Testis (tissue), 2 donors: Measurements from ENCODE around the gene ZBTB5.

Experiments
- POLR2A ChIP-seq: fragments of 450-650 bp; IDR thresholded peaks from one replicate; pipeline ENCODE4 v1.6.1; 2017; ENCODE audit warnings: antibody characterized with exemption, mild to moderate bottlenecking, moderate library complexity
- TF ChIP-seq, protein P1 (sequence below), 3 experiments: fragments of 450-650 bp in 2 of 3; fragments of 200-600 bp in 1 of 3; sonication (generic) in 1 of 3; IDR thresholded peaks; one replicate each; pipeline ENCODE4 v1.5.1; 2016 to 2019; ENCODE audit warnings: antibody characterized with exemption in 3 of 3, mild to moderate bottlenecking in 2 of 3, moderate library complexity in 1 of 3

DNA sequence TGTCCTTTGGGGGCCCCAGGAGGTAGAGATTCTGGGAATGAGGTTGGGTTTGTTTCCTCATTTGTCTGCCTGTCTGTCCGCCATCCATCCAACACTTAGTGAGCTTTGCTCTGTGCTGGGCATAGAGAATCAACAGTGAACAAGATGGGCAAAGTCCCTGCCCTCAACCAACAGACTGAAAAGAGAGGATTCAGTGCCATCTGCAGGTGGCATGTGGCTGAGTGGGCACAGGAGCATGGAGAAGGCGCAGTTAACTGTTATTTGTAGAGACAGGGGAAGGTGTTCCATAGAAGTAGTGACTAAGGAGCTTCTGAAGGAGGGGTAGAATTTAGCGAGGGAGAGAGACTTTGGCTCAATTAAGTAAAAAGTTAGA, 43.6 kb upstream of the ZBTB5 start:
- TF ChIP-seq, protein P1, sequence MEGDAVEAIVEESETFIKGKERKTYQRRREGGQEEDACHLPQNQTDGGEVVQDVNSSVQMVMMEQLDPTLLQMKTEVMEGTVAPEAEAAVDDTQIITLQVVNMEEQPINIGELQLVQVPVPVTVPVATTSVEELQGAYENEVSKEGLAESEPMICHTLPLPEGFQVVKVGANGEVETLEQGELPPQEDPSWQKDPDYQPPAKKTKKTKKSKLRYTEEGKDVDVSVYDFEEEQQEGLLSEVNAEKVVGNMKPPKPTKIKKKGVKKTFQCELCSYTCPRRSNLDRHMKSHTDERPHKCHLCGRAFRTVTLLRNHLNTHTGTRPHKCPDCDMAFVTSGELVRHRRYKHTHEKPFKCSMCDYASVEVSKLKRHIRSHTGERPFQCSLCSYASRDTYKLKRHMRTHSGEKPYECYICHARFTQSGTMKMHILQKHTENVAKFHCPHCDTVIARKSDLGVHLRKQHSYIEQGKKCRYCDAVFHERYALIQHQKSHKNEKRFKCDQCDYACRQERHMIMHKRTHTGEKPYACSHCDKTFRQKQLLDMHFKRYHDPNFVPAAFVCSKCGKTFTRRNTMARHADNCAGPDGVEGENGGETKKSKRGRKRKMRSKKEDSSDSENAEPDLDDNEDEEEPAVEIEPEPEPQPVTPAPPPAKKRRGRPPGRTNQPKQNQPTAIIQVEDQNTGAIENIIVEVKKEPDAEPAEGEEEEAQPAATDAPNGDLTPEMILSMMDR (IDR thresholded peaks at IDR 0.05) = no peak
- no peak for TF ChIP-seq POLR2A
